ENCODE data around the gene RUNX1. TPM values are rescaled to one million over a fixed set of nuclear protein-coding genes. Genes with fewer than 3 reads are reported as not detected.

RUNX1 gene
- total and polyA plus RNA-seq, 2 donors (not counting 1 experiment from before 2014, with no cell fraction given) = 26.3 to 73.0 TPM

- Histone ChIP-seq H3K4me3 (ENCODE audit: control extremely low read depth in 1 of 5, extremely low read depth in 1 of 5, insufficient read depth in 1 of 5, low read depth in 2 of 5, low read length in 4 of 5) (no peak overlapping the region), H3K27me3 (replicated peaks in 1 of 4; ENCODE audit: control extremely low read depth in 1 of 4, control insufficient read depth in 3 of 4, insufficient read depth in 4 of 4, low read length in 3 of 4) (no peaks in the 10 kb centered on the region), H2AFZ (ENCODE audit: insufficient read depth, low read depth, low read length, poor library complexity, severe bottlenecking) (no peak overlapping the region), H3K9ac (ENCODE audit: low read length) (no peak overlapping the region), H3K4me1 (ENCODE audit: control insufficient read depth in 2 of 2, insufficient read depth in 2 of 2, low read length in 2 of 2) (peaks cover 21 to 22% of the 10 kb centered on the region in 2 donors), H3K9me3 (ENCODE audit: control extremely low read depth in 1 of 3, control insufficient read depth in 2 of 3, insufficient read depth in 1 of 3, low read length in 2 of 3) (no peaks in the 10 kb centered on the region), H3K4me2 (replicated peaks; ENCODE audit: low read depth, low read length, poor library complexity, severe bottlenecking) (no peak overlapping the region), H3K27ac (ENCODE audit: low read length in 2 of 2) (no peak overlapping the region), H3K36me3 (replicated peaks in 1 of 2; ENCODE audit: control extremely low read depth in 1 of 2, control insufficient read depth in 1 of 2, extremely low read depth in 1 of 2, insufficient read depth in 2 of 2, low read length in 1 of 2) (peaks cover 5 to 21% of the 10 kb centered on the region in 2 experiments), H4K20me1 (ENCODE audit: control insufficient read depth, insufficient read depth, low read length, poor library complexity, severe bottlenecking) (peaks cover 79% of the 10 kb centered on the region), H3K79me2 (ENCODE audit: control insufficient read depth, insufficient read depth, low read length) (peaks cover 92% of the 10 kb centered on the region)
- Mint-ChIP-seq H3K4me3 (no peak overlapping the region), H3K9me3 (ENCODE audit: insufficient read depth) (no peaks in the 10 kb centered on the region), H3K27me3 (no peaks in the 10 kb centered on the region), H3K27ac (peak overlapping the region; percentile 8), H3K4me1 (peaks cover 50% of the 10 kb centered on the region)
- CTCF ChIA-PET = no interaction called here
- intact Hi-C loops (cut with micrococcal nuclease) = loop anchor here (2.0 kb wide), 1 partner anchor 15 kb away; no protein-coding TSS in a partner anchor
- POLR2A ChIA-PET = no interaction called here
- DNase-seq (no peak), ATAC-seq (ENCODE audit: low read depth) (no peak)
- TF ChIP-seq CTCF (IDR thresholded peaks at IDR 0.05) (no peak), EZH2 (IDR thresholded peaks at IDR 0.05; ENCODE audit: borderline replicate concordance, insufficient read depth, low read depth, low read length, poor library complexity, severe bottlenecking) (no peak)
- WGBS (ENCODE audit: insufficient coverage) = no CpG with 5 or more reads among the region's 2 CpGs
Measured at GRCh38 chr21:34970167-34970500, 79.0 kb downstream of the RUNX1 start.

- CTCF ChIA-PET = no interaction called here
- Histone ChIP-seq H3K4me3 (ENCODE audit: control extremely low read depth in 1 of 5, extremely low read depth in 1 of 5, insufficient read depth in 1 of 5, low read depth in 2 of 5, low read length in 4 of 5) (no peak overlapping the region), H3K27ac (ENCODE audit: low read length in 2 of 2) (no peak overlapping the region), H3K4me2 (replicated peaks; ENCODE audit: low read depth, low read length, poor library complexity, severe bottlenecking) (no peak overlapping the region), H3K9me3 (ENCODE audit: control extremely low read depth in 1 of 3, control insufficient read depth in 2 of 3, insufficient read depth in 1 of 3, low read length in 2 of 3) (no peaks in the 10 kb centered on the region), H3K4me1 (ENCODE audit: control insufficient read depth in 2 of 2, insufficient read depth in 2 of 2, low read length in 2 of 2) (peaks cover 20 to 21% of the 10 kb centered on the region in 2 donors), H3K27me3 (replicated peaks in 1 of 4; ENCODE audit: control extremely low read depth in 1 of 4, control insufficient read depth in 3 of 4, insufficient read depth in 4 of 4, low read length in 3 of 4) (no peaks in the 10 kb centered on the region), H4K20me1 (ENCODE audit: control insufficient read depth, insufficient read depth, low read length, poor library complexity, severe bottlenecking) (peaks cover 79% of the 10 kb centered on the region), H2AFZ (ENCODE audit: insufficient read depth, low read depth, low read length, poor library complexity, severe bottlenecking) (no peak overlapping the region), H3K9ac (ENCODE audit: low read length) (no peak overlapping the region), H3K36me3 (replicated peaks in 1 of 2; ENCODE audit: control extremely low read depth in 1 of 2, control insufficient read depth in 1 of 2, extremely low read depth in 1 of 2, insufficient read depth in 2 of 2, low read length in 1 of 2) (peaks cover 8 to 21% of the 10 kb centered on the region in 2 experiments), H3K79me2 (ENCODE audit: control insufficient read depth, insufficient read depth, low read length) (peaks cover 92% of the 10 kb centered on the region)
- Mint-ChIP-seq H3K27me3 (no peaks in the 10 kb centered on the region), H3K27ac (peak overlapping the region; percentile 8), H3K4me3 (no peak overlapping the region), H3K9me3 (ENCODE audit: insufficient read depth) (no peaks in the 10 kb centered on the region), H3K4me1 (peaks cover 51% of the 10 kb centered on the region)
- no peak for DNase-seq
- no peak for ATAC-seq (ENCODE audit: low read depth)
- TF ChIP-seq EZH2 (IDR thresholded peaks at IDR 0.05; ENCODE audit: borderline replicate concordance, insufficient read depth, low read depth, low read length, poor library complexity, severe bottlenecking) (no peak), CTCF (IDR thresholded peaks at IDR 0.05) (no peak)
- POLR2A ChIA-PET = no interaction called here
- 57% methylated on average over 4 of the region's 8 CpGs for WGBS (ENCODE audit: insufficient coverage)
- intact Hi-C loops (cut with micrococcal nuclease) = loop anchor here (2.0 kb wide), 1 partner anchor 15 kb away; no protein-coding TSS in a partner anchor
Measured at GRCh38 chr21:34969423-34970166, 79.5 kb downstream of the RUNX1 start.

Measured in B cell (primary cell).